ENCODE data around the gene PRDM16.

The PRDM16 gene

DNA sequence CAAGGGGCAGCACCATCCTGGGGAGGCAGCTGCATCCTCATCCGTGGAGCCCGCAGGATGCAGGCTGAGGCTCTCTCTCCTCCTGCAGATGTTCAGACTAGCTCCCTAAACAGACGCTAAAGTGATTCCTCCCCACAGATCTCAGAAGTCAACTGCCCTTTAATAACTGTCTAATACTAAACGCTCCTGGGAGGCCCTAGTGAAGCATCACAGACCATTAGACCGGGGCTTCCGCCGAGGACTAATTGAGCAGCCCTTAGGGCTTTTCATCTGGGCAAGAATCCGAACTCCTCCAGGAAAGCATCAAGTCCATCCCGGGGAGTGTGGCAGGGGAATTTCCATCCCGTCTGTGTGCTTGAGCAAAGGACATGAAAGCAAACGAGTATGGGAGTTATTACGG is 40.4 kb downstream of the PRDM16 start:
- H3K4me3 ChIP-seq (ENCODE audit: low read length) = no peak overlapping the region
- no peak overlapping the region for H3K27ac ChIP-seq (ENCODE audit: low read length)
- no peaks in the 10 kb centered on the region for H3K79me2 ChIP-seq (ENCODE audit: low read length)
- H3K9ac ChIP-seq (ENCODE audit: low read length) = no peak overlapping the region
- TF ChIP-seq, protein P1, sequence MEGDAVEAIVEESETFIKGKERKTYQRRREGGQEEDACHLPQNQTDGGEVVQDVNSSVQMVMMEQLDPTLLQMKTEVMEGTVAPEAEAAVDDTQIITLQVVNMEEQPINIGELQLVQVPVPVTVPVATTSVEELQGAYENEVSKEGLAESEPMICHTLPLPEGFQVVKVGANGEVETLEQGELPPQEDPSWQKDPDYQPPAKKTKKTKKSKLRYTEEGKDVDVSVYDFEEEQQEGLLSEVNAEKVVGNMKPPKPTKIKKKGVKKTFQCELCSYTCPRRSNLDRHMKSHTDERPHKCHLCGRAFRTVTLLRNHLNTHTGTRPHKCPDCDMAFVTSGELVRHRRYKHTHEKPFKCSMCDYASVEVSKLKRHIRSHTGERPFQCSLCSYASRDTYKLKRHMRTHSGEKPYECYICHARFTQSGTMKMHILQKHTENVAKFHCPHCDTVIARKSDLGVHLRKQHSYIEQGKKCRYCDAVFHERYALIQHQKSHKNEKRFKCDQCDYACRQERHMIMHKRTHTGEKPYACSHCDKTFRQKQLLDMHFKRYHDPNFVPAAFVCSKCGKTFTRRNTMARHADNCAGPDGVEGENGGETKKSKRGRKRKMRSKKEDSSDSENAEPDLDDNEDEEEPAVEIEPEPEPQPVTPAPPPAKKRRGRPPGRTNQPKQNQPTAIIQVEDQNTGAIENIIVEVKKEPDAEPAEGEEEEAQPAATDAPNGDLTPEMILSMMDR (IDR thresholded peaks at IDR 0.05; ENCODE audit: low read length) = no peak
- TF ChIP-seq EZH2 (optimal IDR thresholded peaks at IDR 0.05; ENCODE audit: low read depth, low read length) (no peak), EZH2phosphoT487 (IDR thresholded peaks at IDR 0.05; ENCODE audit: low read length) (no peak)
- H3F3A ChIP-seq (ENCODE audit: insufficient read depth, low read length) = no peaks in the 10 kb centered on the region
- no peaks in the 10 kb centered on the region for H4K20me1 ChIP-seq (ENCODE audit: insufficient read depth, low read length)
- no peaks in the 10 kb centered on the region for H3K36me3 ChIP-seq (replicated peaks; ENCODE audit: insufficient read depth, low read length)
- no peaks in the 10 kb centered on the region for H3K9me2 ChIP-seq (replicated peaks; ENCODE audit: insufficient read depth, low read length)
- no peaks in the 10 kb centered on the region for H3K4me1 ChIP-seq (ENCODE audit: low read length)
- H3K27me3 ChIP-seq (replicated peaks; ENCODE audit: insufficient read depth, low read length) = peaks cover 66% of the 10 kb centered on the region
- H2AFZ ChIP-seq (ENCODE audit: low read length) = no peak overlapping the region
- H3K4me2 ChIP-seq (ENCODE audit: low read depth, low read length) = no peak overlapping the region
- no peaks in the 10 kb centered on the region for H3K9me3 ChIP-seq (replicated peaks; ENCODE audit: insufficient read depth, low read length)
- DNase-seq = no peak

DNA sequence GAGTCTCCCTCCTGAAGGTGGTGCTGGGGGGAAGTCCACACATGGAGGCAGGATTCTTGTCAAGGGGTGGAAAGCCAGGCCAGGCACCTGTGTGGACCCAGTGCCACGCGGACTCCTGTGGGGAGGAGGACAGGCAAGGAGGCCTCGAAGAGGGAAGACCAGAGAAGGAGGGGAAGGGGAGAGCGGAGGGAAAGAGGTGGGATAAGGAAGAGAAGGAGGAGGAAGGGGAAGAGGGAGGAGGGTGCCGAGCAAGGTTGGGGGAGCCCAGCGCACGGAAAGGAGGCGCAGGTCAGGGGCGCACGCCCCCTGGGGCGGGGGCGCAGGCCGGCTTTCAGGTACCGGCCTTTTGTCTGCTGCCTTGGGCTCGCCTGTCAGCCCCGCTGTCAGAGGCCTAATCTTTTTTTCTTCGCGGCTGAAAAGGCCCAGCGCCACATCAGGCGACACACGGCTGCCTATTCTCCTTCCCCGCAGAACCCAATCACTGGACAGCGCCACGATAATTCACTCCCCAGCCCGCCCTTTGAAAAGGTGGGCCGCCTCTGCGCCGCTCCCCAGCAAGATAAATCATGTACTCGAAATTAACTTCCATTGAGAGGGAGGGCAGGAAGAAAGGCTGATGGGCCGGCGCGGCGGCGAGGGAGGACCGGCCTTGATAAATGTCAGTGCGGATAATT is 42.5 kb downstream of the PRDM16 start:
- no peaks in the 10 kb centered on the region for H4K20me1 ChIP-seq (ENCODE audit: insufficient read depth, low read length)
- H3K9ac ChIP-seq (ENCODE audit: low read length) = no peak overlapping the region
- H3K36me3 ChIP-seq (replicated peaks; ENCODE audit: insufficient read depth, low read length) = no peaks in the 10 kb centered on the region
- H3K4me1 ChIP-seq (ENCODE audit: low read length) = no peaks in the 10 kb centered on the region
- DNase-seq = no peak
- no peak overlapping the region for H3K4me3 ChIP-seq (ENCODE audit: low read length)
- H3K79me2 ChIP-seq (ENCODE audit: low read length) = no peaks in the 10 kb centered on the region
- H3K9me3 ChIP-seq (replicated peaks; ENCODE audit: insufficient read depth, low read length) = no peaks in the 10 kb centered on the region
- H3K27ac ChIP-seq (ENCODE audit: low read length) = no peak overlapping the region
- H2AFZ ChIP-seq (ENCODE audit: low read length) = no peak overlapping the region
- H3F3A ChIP-seq (ENCODE audit: insufficient read depth, low read length) = no peaks in the 10 kb centered on the region
- H3K9me2 ChIP-seq (replicated peaks; ENCODE audit: insufficient read depth, low read length) = no peaks in the 10 kb centered on the region
- TF ChIP-seq EZH2phosphoT487 (IDR thresholded peaks at IDR 0.05; ENCODE audit: low read length) = no peak
- TF ChIP-seq, protein P1 (IDR thresholded peaks at IDR 0.05; ENCODE audit: low read length) = no peak
- no peak for TF ChIP-seq EZH2 (optimal IDR thresholded peaks at IDR 0.05; ENCODE audit: low read depth, low read length)
- H3K27me3 ChIP-seq (replicated peaks; ENCODE audit: insufficient read depth, low read length) = peaks cover 71% of the 10 kb centered on the region
- no peak overlapping the region for H3K4me2 ChIP-seq (ENCODE audit: low read depth, low read length)

DNA sequence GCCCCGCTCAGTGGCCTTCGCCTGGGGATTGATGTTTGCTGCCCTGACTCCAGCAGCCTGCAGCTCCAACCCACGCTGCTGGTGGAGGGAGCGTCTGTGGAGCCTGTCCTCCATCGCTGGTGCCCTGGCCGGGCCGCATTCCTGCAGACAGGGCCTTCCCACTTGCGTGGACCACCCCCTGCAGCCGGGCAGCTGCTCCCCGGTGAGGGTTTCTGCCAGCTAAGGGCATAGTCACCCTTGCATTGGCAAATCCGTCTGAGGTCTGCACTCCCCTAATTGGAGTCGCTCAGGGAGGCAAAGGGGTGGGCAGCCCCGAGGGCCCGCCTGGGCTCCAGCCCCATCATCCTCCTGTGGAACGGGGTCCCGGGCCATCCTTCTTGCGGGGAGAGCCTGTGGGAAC is 43.5 kb downstream of the PRDM16 start:
- Histone ChIP-seq H3K9me2 (replicated peaks; ENCODE audit: insufficient read depth, low read length) (no peaks in the 10 kb centered on the region), H4K20me1 (ENCODE audit: insufficient read depth, low read length) (no peaks in the 10 kb centered on the region), H3K27me3 (replicated peaks; ENCODE audit: insufficient read depth, low read length) (peaks cover 71% of the 10 kb centered on the region), H2AFZ (ENCODE audit: low read length) (no peak overlapping the region), H3K9ac (ENCODE audit: low read length) (no peak overlapping the region), H3K27ac (ENCODE audit: low read length) (no peak overlapping the region), H3K79me2 (ENCODE audit: low read length) (no peaks in the 10 kb centered on the region), H3K36me3 (replicated peaks; ENCODE audit: insufficient read depth, low read length) (no peaks in the 10 kb centered on the region), H3K4me2 (ENCODE audit: low read depth, low read length) (no peak overlapping the region), H3K4me3 (ENCODE audit: low read length) (no peak overlapping the region), H3F3A (ENCODE audit: insufficient read depth, low read length) (no peaks in the 10 kb centered on the region), H3K4me1 (ENCODE audit: low read length) (no peaks in the 10 kb centered on the region), H3K9me3 (replicated peaks; ENCODE audit: insufficient read depth, low read length) (no peaks in the 10 kb centered on the region)
- DNase-seq = no peak
- no peak for TF ChIP-seq EZH2 (optimal IDR thresholded peaks at IDR 0.05; ENCODE audit: low read depth, low read length)
- TF ChIP-seq, protein P1 (IDR thresholded peaks at IDR 0.05; ENCODE audit: low read length) = no peak
- TF ChIP-seq EZH2phosphoT487 (IDR thresholded peaks at IDR 0.05; ENCODE audit: low read length) = no peak
